HG03103 (cell line): ENCODE results near the gene GRAMD2A.

Experiments used
- ATAC-seq: cut with Tn5 transposase; IDR thresholded peaks from one replicate; pipeline ENCODE4 v1.9.1; 2021; ENCODE audit warnings: low read depth; ENCODE audit not compliant: unreplicated experiment

GRAMD2A gene

DNA sequence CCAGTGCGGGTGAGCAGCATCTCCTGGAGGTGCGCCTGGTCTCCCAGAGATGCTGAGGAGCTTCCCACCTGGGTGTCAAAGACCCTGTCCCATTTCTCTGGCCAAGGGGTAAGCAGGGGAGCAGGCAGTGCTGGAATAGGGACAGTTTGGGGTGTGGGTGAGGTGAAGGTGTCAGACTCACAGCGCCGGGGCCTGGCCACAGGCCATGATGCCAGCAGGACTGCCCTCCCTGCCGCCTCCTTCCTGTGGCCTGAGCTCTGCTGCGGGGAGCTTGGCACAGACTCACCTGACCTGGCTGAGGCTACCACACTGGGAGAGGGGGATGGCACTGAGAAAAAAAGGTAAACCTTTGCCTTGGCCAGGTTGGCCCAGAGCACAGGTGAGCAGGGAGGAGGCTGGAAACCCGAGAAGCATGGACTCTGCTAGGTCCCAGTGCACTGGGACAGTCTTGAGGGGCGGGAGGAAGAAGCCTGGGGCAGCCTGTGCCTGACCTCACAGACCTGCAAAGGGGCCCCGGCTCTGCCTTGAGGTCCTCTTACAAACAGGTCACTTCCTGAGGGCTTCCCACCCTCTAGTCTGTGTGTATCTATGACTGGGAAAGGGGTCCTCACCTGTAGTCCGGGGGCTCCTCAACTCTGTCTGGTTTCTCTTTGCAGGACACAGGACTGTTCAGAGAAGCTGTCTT, 28.2 kb downstream of the GRAMD2A start:
- ATAC-seq: no peak

DNA sequence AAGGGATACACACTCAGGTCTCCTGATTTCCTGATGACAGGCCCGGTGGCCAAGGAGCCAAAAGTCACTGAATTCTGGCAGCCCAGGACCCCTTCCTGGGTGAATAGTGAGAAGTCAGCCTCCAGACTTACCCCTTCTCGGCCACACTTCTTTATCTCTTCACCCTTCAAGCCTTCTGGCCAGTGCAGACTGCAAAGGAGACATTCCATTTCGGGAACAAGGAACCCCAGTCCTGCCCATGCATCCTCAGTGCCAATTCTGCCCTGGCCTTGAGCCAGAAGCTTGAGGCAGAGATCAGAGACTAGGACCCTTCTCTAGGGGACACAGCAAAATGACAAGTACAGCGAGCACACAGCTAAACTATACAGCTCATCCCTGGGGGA, 28.8 kb downstream of the GRAMD2A start:
- no peak for ATAC-seq

DNA sequence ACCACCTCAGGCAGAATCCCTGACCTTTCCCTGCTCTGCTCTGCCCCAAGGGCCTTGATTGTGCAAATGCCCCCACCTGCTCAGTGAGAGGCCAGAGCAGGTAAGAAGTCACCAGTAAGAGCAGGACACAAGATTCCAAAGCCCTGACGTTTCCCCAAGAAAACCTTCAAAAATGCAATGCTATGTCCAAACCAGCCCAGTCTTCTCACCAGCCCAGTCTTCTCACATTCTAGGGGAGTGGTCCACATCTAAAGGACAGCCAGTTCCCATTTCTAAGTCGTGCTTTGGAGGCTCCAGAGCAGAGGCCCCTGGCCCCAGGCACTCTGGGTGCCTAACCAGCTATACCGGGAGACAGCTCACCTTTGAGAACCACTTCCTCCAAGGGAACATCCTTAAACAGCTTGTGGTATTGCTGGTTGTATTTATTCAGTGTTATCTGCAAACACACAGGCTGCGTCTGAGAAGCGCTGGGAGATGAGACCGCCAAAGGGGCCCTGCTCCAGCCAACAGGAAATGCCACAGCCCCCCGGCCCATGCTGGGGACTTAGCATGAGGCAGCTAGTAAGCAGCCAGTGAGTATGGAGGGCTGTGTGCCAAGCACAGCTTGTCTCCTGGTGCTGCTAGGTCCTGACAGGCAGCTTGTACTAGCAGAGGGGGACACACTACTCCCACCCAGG, 29.3 kb downstream of the GRAMD2A start:
- no peak for ATAC-seq

DNA sequence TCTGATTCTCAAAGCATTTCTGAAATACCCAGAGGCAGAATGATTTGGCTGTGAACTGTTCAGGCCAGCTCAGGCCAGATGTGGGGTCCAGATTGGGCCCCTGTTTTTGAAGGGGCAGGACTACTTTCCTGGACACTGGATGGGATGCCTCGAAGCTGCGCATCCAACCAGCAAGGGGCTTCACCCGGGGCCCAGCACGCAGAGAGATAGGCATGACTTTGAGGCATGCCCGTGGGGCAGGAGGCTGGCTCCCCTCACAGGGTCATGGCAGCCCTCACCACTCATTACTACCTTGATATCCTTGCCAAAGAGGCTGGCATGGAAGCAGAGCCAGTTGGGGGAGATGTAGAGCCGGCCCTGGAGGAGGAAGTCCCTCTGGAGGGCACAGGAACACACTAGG, 30.1 kb downstream of the GRAMD2A start:
- no peak for ATAC-seq

DNA sequence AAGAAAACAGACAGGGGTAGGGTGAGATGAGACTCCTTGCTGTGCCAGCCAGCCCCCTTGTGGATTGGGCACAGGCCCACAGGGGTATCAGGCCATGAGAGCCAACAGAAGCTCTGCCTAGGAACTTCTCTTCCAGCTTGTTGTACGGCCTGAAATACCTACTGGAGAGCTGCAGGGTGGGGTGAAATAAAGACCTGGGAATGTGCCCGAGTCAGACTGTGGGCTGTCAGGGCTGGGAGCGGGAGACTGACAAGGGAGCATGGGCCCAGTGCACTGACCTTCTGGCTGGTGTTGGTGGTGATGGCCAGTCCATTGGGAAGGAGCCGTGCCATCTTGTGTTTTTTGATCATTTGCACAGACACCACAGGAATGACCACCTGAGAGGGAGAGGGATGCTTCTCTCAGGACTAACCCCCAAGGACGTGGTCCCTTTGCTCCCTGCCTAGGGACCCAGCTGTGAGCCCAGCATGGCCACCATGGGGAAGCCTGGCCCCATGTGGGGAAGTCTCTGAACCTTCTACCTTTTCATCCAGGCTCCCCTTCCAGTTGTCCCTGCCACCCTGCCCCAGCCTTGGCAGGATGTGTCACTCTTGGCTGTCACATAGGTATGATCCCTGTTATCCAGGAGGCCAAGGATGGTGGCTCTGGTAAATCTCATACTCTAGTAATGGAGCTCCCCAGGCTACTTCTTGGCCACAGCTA, 30.7 kb downstream of the GRAMD2A start:
- ATAC-seq: no peak

DNA sequence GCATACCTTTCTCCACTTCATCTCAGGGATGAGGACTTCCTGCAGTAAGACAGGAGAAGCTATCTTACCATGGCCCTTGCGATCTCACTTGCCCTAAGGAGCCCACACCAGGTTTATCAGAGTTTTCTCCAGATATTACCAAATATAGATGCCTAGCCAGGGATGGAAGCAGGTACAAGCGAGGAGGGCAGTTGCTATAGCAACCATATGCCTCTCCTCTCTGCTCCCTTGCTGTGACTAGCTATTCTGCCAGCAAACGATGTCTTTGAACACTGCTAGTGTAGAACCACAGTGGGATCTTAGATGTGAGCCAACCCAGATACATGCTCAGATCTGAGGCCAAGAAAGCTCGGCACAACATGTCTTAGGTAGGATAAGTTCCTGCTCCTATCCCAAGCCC, 33.9 kb downstream of the GRAMD2A start:
- no peak for ATAC-seq

DNA sequence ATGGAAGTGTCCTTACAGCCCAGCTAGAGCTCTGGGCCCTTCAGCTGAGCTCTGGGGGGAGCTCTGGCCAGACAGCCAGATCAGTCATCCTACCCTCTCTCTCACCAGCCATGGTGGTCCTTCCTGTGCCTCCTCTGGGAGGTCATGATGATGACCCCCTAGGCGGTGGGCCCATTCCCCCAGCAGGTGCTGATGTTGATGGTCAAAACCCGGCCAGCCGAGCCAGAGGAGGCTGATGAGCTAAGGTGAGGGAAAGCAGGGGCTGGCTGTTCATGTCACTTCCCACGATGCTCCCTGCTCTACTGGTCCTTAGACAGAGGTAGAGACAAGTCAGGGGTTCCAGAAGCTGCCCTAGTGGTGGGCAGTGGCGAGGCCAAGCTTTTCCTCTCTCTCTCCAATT, 35.0 kb downstream of the GRAMD2A start:
- ATAC-seq: no peak

DNA sequence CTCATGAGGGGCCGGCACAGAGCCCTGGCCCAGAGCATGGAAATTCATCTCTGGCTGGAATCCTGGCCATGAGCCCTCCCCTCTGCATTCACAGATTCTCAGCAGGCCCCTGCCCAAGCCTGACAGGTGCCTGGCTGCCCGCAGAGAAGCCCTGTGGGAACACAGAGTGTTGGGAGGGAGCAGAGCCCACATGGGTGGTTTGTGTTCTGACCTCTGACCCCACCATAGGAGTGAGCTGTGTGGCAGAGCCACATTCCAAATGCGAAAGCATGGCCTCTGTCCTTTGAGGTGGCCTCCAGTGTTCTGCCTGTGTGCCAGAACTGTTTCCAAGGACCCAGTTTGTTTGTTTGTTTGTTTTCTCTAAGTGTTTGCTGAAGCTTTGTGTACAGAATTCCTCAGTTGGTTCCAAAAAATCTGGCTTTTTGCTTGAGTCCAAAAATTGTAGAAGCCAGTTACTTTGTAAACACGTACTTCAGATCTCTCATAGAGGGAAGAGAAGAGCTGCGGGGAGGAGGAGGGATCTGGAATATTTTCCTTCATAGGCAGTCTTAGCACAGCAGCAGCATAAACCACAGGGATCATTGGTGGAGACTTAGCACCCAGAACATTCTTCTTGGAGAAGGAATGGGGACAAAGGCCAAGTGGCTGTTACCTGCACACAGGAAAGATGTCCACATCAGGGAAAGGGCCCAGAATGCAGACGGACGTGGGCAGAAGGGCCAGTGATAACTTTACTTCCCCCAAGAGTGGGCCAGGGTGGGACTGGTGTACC, 36.0 kb downstream of the GRAMD2A start:
- ATAC-seq: no peak

DNA sequence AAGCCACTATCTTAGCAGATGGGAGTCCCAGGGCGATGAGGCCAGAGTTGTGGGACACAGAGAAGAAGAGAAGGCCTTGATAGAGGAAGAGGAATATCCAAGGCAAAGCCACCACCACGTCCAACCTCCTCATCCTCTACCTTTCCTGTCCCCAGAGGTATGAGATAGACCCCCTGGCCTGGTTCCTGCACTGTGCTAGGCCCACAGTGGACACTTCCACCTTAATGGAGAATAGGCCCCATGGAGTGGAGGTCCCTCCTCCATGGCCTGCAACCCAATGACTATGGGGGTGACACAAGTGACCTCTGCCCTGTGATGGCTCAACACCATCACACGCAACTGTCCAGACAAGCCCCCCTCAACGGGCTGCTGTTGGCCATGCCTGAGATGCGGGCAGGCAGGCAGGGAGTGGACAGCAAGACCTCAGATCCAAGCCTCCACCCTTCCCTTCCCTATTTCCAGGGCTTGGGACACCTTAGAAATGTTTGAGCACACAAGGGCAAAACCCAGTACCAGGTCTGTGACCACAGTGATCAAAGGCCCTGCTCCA, 36.8 kb downstream of the GRAMD2A start:
- no peak for ATAC-seq

DNA sequence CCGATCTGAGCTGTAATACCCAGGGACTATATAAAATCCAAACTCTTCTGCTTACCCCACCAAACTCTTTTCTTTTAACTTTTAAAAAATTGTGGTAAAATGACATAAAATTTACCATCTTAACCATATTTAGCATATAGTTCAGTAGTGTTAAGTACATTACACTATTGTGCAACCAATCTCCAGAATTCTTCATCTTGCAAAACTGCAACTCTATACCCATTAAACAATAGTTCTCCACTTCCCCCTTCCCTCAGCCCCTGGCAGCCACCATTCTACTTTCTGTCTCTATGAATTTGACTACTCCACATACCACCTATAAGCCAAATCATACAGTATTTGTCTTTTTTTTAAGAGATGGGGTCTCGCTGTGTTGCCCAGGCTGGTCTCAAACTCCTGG, 40.7 kb downstream of the GRAMD2A start:
- no peak for ATAC-seq

DNA sequence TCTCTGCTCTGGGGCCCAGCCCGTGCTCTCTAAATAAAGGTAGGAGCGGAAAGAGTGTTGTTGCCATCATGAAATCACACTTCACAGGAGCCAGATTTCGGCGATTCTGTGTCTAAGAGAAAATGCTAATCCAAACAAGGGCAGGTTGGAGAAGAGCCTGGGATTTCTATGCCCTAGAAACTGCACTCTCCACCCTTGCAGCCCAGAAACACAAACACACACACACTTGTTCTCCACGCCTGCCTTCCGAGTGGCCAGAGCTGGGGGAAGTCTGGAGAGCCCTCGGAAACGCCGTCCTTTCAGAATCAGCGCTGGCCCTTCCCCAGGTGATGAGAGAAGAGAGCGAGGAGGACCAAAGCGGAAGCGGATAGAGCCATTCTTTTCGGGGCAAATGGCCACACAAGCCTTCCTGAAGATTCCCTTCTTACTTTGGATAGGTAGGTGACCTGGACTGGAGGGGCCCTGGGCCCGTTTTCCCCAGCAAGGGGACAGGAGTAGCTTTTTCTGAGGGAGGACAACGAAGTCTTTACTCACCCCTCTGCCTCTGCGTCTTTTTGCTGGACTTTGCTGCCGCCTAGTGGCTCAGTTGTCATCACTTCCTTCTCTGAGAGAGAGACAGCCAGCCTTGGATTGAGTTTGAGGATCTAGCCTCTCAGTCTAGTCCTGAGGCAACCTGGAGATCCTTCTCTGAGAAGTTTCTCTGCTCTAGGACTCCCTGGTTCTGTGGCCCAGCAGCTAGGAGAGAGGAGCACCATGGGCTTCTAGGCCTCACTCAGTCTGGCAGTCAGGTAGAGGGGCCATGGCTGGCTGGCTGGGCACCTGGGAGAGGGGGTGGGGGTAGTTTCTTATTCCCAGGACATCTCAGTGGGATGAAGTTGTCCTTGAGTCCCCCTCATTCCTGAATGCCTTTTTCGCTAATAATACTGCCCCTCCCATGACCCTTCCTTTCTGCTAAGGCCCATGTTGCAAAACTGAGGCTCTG, 41.7 kb downstream of the GRAMD2A start:
- peak; percentile 63 for ATAC-seq

DNA sequence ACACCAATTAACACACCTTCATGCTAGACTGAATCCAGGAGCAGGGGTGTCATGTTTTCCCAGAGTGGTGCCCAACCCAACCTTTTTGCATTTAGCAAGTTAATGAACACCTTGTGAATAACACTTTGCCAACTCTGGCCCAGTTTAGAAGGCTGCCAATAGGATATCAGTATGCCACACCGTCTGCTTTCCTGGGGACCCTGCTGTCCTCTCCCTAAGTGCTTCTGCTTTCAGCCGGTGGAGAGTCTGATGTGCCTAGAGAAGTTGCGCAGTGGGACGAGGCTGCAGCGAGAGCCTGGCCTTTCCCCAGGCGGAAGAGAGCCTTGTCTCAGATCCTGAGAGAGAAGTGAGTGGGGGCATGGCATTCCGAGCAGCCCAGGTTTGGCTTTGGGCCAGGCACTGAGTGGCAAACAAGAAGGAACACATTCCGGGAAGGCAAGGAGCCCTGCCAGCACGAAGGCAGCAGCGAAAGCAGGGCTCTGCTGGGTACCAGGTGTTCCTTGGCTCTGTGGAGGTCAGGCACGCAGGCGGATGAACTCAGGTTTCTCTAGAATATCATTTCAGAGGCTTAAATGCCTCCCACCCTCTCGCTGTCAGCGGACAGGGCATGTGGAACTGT, 42.5 kb downstream of the GRAMD2A start:
- no peak for ATAC-seq

DNA sequence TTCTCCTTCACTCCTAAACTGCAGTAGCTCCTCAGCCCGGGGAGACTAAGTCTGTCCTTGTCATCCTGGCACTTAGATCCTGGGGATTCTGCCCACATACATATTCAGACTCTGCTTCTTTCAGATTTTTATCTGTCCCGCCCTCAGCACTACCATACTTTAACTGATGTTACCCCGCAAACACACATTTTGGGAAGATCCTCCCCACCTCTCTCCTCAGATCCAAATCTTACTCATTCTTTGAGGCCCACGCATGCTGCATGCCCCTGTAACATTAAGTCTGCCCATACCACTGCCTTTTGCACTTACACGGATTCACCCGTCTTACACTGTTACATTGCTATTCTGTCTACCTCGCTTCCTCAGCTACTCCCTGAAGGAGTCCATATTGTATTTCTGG, 43.3 kb downstream of the GRAMD2A start:
- no peak for ATAC-seq

DNA sequence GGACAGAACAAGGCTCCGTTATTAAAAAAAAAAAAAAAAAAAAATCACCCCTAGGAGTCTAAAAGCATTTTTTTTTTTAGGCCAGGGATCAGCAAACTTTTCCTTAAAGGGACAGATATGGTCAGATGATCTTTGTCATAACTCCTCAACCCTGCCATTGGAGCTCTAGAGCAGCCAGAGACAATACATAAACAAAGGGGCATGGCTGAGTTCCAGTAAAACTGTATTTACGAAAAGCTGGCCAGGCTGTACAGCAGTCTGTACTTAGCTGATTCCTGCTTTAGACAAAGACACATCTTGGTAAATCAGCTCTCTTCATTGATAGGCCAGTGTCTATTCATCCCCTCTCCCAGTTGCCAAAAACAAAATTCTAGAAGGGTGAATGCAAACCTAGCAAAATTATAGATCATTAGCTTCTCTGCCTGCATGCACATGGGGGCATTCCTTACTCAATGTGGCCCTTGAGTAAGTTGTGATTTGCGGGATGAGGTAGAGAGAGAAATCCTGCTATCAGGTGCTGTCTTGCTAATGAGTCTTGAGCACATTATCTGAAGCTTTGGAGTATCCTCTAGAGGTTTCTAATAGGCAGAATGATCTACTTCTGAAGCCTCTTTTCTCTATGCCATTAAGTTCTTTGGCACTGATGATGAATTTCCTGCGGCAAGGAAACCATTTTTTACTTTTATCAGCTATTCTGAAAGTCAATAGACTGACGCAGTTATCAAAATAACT, 44.2 kb downstream of the GRAMD2A start:
- no peak for ATAC-seq

DNA sequence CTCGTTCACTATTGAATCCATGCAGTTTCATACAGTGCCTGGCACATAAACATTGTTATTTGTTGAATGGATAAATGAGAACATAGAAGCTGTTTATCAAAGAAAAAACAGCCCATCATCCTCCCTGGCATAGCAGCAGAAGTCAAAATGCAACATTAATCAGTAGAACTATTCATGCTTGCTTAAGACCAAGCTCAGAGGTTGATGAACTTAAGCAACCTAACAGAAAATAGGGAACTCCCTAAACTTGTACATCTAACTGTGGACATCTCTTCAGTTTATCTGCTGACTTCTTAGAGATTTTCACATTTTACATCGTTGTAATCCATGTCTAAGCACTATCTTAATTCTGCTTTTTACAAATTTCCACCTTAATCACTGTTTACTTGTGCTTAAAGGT, 50.2 kb downstream of the GRAMD2A start:
- ATAC-seq: no peak

DNA sequence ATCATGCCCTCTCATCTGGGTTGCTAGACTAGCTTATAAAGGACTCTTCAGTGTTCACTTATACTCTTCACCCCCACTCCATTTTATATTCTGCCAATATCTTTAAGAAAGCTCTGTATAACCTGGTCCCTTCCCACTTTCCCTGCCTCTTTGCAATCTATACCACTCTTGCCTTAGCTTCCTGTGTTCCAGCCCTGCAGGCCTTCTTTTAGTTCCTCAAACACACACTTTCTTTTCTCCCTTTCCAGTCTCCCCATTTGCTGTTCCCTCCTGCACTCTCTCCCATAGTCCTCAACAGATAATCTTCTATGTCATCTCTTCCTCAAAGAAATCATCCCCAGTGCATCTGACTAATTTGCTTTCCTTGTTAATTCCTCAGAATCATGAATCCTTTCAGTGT, 50.7 kb downstream of the GRAMD2A start:
- no peak for ATAC-seq

DNA sequence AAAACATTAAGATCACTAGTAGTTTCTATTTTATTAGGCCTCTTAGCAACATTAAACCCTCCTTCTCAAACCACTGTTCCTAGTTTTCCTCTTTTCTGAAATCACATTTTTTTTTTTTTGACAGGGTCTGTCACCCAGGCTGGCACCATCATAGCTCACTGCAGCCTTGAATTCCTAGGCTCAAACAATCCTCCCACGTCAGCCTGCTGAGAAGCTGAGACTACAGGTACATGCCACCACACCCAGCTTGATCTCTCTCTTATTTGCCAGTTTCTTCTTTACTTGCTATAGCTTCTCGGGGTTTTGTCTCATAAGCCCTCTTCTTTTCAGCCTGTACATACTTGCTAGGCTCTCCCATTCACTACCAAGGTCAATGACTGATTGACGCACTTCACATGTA, 51.4 kb downstream of the GRAMD2A start:
- ATAC-seq: no peak

DNA sequence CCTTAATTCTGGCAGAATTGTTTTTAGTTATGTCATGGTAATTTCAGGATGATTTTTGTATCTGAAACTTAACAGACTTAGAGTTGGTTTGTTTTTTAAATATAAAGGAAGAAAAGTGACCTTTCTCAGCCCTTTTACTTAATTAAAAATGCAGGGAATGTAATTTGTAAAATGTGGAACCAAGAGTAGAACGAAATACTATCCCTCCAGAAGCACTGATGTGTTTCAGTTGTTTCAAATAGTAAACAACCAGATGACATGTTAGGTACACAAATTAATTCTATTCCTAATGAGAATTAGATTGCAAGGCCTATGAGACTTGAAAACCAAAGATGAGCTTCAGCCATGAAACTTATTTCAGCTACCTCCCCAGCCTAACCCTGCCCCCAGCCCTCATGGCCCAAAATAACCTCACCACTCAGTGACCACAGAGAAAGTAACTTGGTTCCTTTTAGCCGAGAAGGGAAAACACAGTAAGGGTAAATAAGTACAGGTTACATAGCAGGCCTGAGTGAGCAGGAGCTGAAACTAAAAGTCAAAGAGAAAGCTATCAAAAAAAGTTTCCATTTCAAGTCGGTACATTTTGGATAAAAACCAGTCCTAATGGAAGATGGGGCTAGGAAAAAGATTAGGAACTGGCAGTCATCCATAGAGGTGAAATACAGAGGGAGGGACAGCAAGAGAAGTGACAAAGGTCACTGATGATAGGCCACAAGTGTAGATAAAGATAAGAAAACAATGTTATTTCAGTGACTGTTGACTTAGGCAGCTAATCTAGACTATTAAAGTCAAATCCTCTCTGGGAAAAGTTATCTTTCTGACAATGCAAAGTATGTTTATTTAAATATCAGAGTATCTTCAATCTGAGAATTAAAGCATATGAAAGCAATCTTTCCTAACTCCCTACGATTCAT, 56.2 kb downstream of the GRAMD2A start:
- ATAC-seq: peak; percentile 98
